GM23338 (cell line): Measurements from ENCODE around the gene FHL2. TPM values are rescaled to one million over a fixed set of nuclear protein-coding genes. Genes with fewer than 3 reads are reported as not detected.

ENCODE experiments used
- ATAC-seq: fragments of 200-7000 bp; cut with Tn5 transposase; 3 replicates; pipeline ENCODE4 v1.9.1; 2020
- DNase-seq: peaks from one replicate; pipeline ENCODE4 v3.0.0-alpha.2; 2015; ENCODE audit warnings: low spot score
- H2AFZ ChIP-seq: fragments of 200-600 bp; sonication (generic); 2 replicates; pipeline ENCODE4 v1.8.0; 2016; ENCODE audit warnings: antibody characterized with exemption, mild to moderate bottlenecking, moderate library complexity
- H3F3A ChIP-seq: fragments of 200-600 bp; sonication (generic); replicated peaks from 2 replicates; pipeline ENCODE4 v1.8.0; 2017; ENCODE audit warnings: antibody characterized with exemption, mixed run types, low read depth
- H3K27ac ChIP-seq: fragments of 200-600 bp; sonication (generic); 2 replicates; pipeline ENCODE4 v1.6.1; 2016; ENCODE audit warnings: low read depth
- H3K27me3 ChIP-seq: fragments of 200-600 bp; sonication (generic); 2 replicates; pipeline ENCODE4 v1.8.0; 2016; ENCODE audit warnings: mild to moderate bottlenecking, mixed run types, moderate library complexity; ENCODE audit not compliant: insufficient read depth
- H3K36me3 ChIP-seq: fragments of 200-600 bp; sonication (generic); 2 replicates; pipeline ENCODE4 v1.8.0; 2016; ENCODE audit warnings: mild to moderate bottlenecking; ENCODE audit not compliant: insufficient read depth
- H3K4me1 ChIP-seq: fragments of 200-600 bp; sonication (generic); 2 replicates; pipeline ENCODE4 v1.8.0; 2016; ENCODE audit warnings: mild to moderate bottlenecking, moderate library complexity; ENCODE audit not compliant: insufficient read depth
- H3K4me2 ChIP-seq: fragments of 200-600 bp; sonication (generic); 2 replicates; pipeline ENCODE4 v1.7.1; 2017; ENCODE audit warnings: mixed run types
- H3K4me3 ChIP-seq: fragments of 200-600 bp; sonication (generic); 2 replicates; pipeline ENCODE4 v1.6.1; 2016; ENCODE audit warnings: mixed run types
- H3K79me2 ChIP-seq: fragments of 200-600 bp; sonication (generic); replicated peaks from 2 replicates; pipeline ENCODE4 v1.8.0; 2017; ENCODE audit warnings: mild to moderate bottlenecking; ENCODE audit not compliant: insufficient read depth
- H3K9me2 ChIP-seq: fragments of 200-600 bp; sonication (generic); 2 replicates; pipeline ENCODE4 v1.8.0; 2017; ENCODE audit not compliant: insufficient read depth
- H4K20me1 ChIP-seq: fragments of 200-600 bp; sonication (generic); replicated peaks from 2 replicates; pipeline ENCODE4 v1.8.0; 2017; ENCODE audit warnings: mild to moderate bottlenecking; ENCODE audit not compliant: insufficient read depth
- H3K27ac Mint-ChIP-seq: 2 replicates; pipeline ENCODE4 v1.8.0; 2020; ENCODE audit warnings: inconsistent platforms, mild to moderate bottlenecking, moderate library complexity, mixed read lengths
- H3K27me3 Mint-ChIP-seq: 3 replicates; pipeline ENCODE4 v1.8.0; 2022; ENCODE audit warnings: low read depth, mild to moderate bottlenecking, moderate library complexity, mixed read lengths, inconsistent platforms; ENCODE audit not compliant: insufficient read depth, poor library complexity
- H3K36me3 Mint-ChIP-seq: 3 replicates; pipeline ENCODE4 v1.8.0; 2021; ENCODE audit warnings: low read depth, mild to moderate bottlenecking, inconsistent platforms, moderate library complexity, mixed read lengths
- H3K4me1 Mint-ChIP-seq: 3 replicates; pipeline ENCODE4 v1.8.0; 2020; ENCODE audit warnings: mild to moderate bottlenecking, inconsistent platforms, mixed read lengths
- H3K4me3 Mint-ChIP-seq: 3 replicates; pipeline ENCODE4 v1.8.0; 2021; ENCODE audit warnings: moderate library complexity, mild to moderate bottlenecking, inconsistent platforms, mixed read lengths
- H3K9me3 Mint-ChIP-seq: 3 replicates; pipeline ENCODE4 v1.8.0; 2020; ENCODE audit warnings: moderate library complexity, mild to moderate bottlenecking, inconsistent platforms, mixed read lengths
- CREB1 ChIP-seq: fragments of 250-450 bp; sonication (Bioruptor Pico); IDR thresholded peaks from 2 replicates; pipeline ENCODE4 v1.5.0; 2020; ENCODE audit warnings: low read depth, mild to moderate bottlenecking, moderate library complexity
- EZH2 ChIP-seq: fragments of 200-600 bp; sonication (generic); IDR thresholded peaks from one replicate; pipeline ENCODE4 v1.8.0; 2017; ENCODE audit warnings: antibody characterized with exemption, mild to moderate bottlenecking, low read depth; ENCODE audit not compliant: unreplicated experiment
- EZH2phosphoT487 ChIP-seq: fragments of 200-600 bp; sonication (generic); IDR thresholded peaks from one replicate; pipeline ENCODE4 v1.8.1; 2018; ENCODE audit warnings: antibody characterized with exemption; ENCODE audit not compliant: unreplicated experiment
- JUNB ChIP-seq: IDR thresholded peaks from one replicate; pipeline ENCODE4 v1.6.1; 2016; ENCODE audit warnings: antibody characterized with exemption; ENCODE audit not compliant: unreplicated experiment
- NANOG ChIP-seq: IDR thresholded peaks from 2 replicates; pipeline ENCODE4 v1.6.1; 2016; ENCODE audit warnings: antibody characterized with exemption, borderline replicate concordance
- POLR2AphosphoS5 ChIP-seq: IDR thresholded peaks from 2 replicates; pipeline ENCODE4 v1.6.1; 2016; ENCODE audit warnings: antibody characterized with exemption, low read depth
- STAT1 ChIP-seq: IDR thresholded peaks from one replicate; pipeline ENCODE4 v1.6.1; 2016; ENCODE audit warnings: antibody characterized with exemption; ENCODE audit not compliant: unreplicated experiment
- ZNF114 ChIP-seq: fragments of 250-450 bp; sonication (Bioruptor Pico); IDR thresholded peaks from 2 replicates; pipeline ENCODE4 v1.5.0; 2020; ENCODE audit warnings: mild to moderate bottlenecking, moderate library complexity
- ZNF331 ChIP-seq: fragments of 250-450 bp; sonication (Bioruptor Pico); IDR thresholded peaks from 2 replicates; pipeline ENCODE4 v1.5.0; 2020; ENCODE audit warnings: low read depth, mild to moderate bottlenecking, moderate library complexity
- polyA plus RNA-seq: library from polyadenylated mRNA; unstranded; fragments of >200 nt; fragmentation: Nextera tagmentation; extraction: Ambion mirVana; gene quantifications from 2 replicates; pipeline ENCODE4 v1.2.1, GENCODE V29; 2016
- total RNA-seq: library from RNA; depleted of rRNA; stranded (reverse); fragments of >200 nt; shearing (Covaris generic); gene quantifications from 2 replicates; pipeline ENCODE4 v1.2.3, GENCODE V29; 2014
- TF ChIP-seq, protein P1 (sequence below): IDR thresholded peaks from one replicate; pipeline ENCODE4 v1.6.1; 2018; ENCODE audit warnings: antibody characterized with exemption; ENCODE audit not compliant: unreplicated experiment
- TF ChIP-seq, protein P2 (sequence below): fragments of 250-450 bp; sonication (Bioruptor Pico); IDR thresholded peaks from 2 replicates; pipeline ENCODE4 v1.5.0; 2020; ENCODE audit warnings: mild to moderate bottlenecking, moderate library complexity
- TF ChIP-seq, protein P3 (sequence below): IDR thresholded peaks from 2 replicates; pipeline ENCODE4 v1.6.1; 2016; ENCODE audit warnings: antibody characterized with exemption
- TF ChIP-seq, protein P4 (sequence below), 2 experiments: fragments of 200-600 bp in 1 of 2; sonication (generic) in 1 of 2; conservative IDR thresholded peaks; 2 replicates each; pipeline versions ENCODE4 v1.5.1 to v1.6.1; 2016 to 2017; ENCODE audit warnings: antibody characterized with exemption in 2 of 2, low read depth in 2 of 2, mild to moderate bottlenecking in 2 of 2, moderate library complexity in 1 of 2

FHL2 gene
- total and polyA plus RNA-seq, 2 experiments from 2014 or later: 29.0 to 30.9 TPM

DNA sequence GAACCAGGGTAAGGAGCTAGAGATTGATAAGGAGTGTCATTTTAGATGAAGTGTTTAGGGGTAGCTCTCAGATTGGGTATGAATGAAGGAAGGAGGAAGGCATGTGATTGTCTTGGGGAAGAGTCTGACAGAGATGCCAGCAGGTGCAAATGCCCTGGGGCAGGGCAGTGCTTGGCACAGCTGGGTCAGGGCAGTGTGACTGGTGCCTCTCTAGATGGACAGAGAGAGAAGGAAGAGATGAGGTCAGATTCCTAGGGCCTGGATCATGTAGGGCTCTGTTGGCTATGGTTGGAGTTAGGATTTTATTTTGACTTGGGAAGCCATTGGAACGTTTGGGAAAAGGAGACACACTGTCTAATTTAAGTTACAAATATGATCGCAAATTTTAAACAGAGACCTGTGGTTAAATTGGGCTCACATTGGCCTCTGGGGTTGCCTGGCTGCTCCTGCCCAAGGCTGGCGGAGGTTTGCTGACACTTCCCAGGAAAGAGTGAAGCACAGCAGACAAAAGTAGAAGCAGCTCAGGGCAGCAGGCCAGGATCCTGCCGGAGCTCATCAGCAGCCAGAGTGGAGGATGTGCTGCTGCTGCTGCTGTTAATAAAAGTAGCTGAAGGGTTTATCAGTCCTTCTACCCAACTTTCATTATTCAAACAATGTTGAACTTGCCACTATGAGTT, 32.7 kb upstream of the FHL2 start:
- H3K27ac Mint-ChIP-seq: no peak overlapping the region
- no peaks in the 10 kb centered on the region for H3K36me3 ChIP-seq
- no peak overlapping the region for H3K4me3 ChIP-seq
- no peak overlapping the region for H3K4me3 Mint-ChIP-seq
- 0 out of 3 replicates have a peak, but pooled peaks cover 4% of the 10 kb centered on the region for H3K36me3 Mint-ChIP-seq
- peaks cover 21% of the 10 kb centered on the region for H3K4me1 Mint-ChIP-seq
- H3F3A ChIP-seq: no peaks in the 10 kb centered on the region
- peaks cover 6% of the 10 kb centered on the region for H3K27me3 Mint-ChIP-seq
- no peak overlapping the region for H3K4me2 ChIP-seq
- H2AFZ ChIP-seq: peak overlapping the region; percentile 32; the same call in 1 of the 2 replicates
- H3K4me1 ChIP-seq: peaks cover 17% of the 10 kb centered on the region
- DNase-seq (no peak), ATAC-seq (no peak)
- H3K27ac ChIP-seq: no peak overlapping the region
- no peaks in the 10 kb centered on the region for H3K79me2 ChIP-seq
- no peaks in the 10 kb centered on the region for H3K27me3 ChIP-seq
- TF ChIP-seq ZNF114 (CRISPR knock-in tag) (no peak), ZNF331 (CRISPR knock-in tag) (no peak), EZH2phosphoT487 (no peak), POLR2AphosphoS5 (no peak), NANOG (no peak), JUNB (no peak), CREB1 (CRISPR knock-in tag) (no peak), STAT1 (no peak), EZH2 (no peak)
- TF ChIP-seq, protein P1, sequence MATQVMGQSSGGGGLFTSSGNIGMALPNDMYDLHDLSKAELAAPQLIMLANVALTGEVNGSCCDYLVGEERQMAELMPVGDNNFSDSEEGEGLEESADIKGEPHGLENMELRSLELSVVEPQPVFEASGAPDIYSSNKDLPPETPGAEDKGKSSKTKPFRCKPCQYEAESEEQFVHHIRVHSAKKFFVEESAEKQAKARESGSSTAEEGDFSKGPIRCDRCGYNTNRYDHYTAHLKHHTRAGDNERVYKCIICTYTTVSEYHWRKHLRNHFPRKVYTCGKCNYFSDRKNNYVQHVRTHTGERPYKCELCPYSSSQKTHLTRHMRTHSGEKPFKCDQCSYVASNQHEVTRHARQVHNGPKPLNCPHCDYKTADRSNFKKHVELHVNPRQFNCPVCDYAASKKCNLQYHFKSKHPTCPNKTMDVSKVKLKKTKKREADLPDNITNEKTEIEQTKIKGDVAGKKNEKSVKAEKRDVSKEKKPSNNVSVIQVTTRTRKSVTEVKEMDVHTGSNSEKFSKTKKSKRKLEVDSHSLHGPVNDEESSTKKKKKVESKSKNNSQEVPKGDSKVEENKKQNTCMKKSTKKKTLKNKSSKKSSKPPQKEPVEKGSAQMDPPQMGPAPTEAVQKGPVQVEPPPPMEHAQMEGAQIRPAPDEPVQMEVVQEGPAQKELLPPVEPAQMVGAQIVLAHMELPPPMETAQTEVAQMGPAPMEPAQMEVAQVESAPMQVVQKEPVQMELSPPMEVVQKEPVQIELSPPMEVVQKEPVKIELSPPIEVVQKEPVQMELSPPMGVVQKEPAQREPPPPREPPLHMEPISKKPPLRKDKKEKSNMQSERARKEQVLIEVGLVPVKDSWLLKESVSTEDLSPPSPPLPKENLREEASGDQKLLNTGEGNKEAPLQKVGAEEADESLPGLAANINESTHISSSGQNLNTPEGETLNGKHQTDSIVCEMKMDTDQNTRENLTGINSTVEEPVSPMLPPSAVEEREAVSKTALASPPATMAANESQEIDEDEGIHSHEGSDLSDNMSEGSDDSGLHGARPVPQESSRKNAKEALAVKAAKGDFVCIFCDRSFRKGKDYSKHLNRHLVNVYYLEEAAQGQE: no peak
- TF ChIP-seq, protein P2, sequence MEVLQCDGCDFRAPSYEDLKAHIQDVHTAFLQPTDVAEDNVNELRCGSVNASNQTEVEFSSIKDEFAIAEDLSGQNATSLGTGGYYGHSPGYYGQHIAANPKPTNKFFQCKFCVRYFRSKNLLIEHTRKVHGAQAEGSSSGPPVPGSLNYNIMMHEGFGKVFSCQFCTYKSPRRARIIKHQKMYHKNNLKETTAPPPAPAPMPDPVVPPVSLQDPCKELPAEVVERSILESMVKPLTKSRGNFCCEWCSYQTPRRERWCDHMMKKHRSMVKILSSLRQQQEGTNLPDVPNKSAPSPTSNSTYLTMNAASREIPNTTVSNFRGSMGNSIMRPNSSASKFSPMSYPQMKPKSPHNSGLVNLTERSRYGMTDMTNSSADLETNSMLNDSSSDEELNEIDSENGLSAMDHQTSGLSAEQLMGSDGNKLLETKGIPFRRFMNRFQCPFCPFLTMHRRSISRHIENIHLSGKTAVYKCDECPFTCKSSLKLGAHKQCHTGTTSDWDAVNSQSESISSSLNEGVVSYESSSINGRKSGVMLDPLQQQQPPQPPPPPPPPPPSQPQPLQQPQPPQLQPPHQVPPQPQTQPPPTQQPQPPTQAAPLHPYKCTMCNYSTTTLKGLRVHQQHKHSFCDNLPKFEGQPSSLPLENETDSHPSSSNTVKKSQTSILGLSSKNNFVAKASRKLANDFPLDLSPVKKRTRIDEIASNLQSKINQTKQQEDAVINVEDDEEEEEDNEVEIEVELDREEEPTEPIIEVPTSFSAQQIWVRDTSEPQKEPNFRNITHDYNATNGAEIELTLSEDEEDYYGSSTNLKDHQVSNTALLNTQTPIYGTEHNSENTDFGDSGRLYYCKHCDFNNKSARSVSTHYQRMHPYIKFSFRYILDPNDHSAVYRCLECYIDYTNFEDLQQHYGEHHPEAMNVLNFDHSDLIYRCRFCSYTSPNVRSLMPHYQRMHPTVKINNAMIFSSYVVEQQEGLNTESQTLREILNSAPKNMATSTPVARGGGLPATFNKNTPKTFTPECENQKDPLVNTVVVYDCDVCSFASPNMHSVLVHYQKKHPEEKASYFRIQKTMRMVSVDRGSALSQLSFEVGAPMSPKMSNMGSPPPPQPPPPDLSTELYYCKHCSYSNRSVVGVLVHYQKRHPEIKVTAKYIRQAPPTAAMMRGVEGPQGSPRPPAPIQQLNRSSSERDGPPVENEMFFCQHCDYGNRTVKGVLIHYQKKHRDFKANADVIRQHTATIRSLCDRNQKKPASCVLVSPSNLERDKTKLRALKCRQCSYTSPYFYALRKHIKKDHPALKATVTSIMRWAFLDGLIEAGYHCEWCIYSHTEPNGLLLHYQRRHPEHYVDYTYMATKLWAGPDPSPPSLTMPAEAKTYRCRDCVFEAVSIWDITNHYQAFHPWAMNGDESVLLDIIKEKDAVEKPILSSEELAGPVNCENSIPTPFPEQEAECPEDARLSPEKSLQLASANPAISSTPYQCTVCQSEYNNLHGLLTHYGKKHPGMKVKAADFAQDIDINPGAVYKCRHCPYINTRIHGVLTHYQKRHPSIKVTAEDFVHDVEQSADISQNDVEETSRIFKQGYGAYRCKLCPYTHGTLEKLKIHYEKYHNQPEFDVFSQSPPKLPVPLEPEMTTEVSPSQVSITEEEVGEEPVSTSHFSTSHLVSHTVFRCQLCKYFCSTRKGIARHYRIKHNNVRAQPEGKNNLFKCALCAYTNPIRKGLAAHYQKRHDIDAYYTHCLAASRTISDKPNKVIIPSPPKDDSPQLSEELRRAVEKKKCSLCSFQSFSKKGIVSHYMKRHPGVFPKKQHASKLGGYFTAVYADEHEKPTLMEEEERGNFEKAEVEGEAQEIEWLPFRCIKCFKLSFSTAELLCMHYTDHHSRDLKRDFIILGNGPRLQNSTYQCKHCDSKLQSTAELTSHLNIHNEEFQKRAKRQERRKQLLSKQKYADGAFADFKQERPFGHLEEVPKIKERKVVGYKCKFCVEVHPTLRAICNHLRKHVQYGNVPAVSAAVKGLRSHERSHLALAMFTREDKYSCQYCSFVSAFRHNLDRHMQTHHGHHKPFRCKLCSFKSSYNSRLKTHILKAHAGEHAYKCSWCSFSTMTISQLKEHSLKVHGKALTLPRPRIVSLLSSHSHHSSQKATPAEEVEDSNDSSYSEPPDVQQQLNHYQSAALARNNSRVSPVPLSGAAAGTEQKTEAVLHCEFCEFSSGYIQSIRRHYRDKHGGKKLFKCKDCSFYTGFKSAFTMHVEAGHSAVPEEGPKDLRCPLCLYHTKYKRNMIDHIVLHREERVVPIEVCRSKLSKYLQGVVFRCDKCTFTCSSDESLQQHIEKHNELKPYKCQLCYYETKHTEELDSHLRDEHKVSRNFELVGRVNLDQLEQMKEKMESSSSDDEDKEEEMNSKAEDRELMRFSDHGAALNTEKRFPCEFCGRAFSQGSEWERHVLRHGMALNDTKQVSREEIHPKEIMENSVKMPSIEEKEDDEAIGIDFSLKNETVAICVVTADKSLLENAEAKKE: no peak
- TF ChIP-seq, protein P3, sequence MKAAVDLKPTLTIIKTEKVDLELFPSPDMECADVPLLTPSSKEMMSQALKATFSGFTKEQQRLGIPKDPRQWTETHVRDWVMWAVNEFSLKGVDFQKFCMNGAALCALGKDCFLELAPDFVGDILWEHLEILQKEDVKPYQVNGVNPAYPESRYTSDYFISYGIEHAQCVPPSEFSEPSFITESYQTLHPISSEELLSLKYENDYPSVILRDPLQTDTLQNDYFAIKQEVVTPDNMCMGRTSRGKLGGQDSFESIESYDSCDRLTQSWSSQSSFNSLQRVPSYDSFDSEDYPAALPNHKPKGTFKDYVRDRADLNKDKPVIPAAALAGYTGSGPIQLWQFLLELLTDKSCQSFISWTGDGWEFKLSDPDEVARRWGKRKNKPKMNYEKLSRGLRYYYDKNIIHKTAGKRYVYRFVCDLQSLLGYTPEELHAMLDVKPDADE: no peak
- TF ChIP-seq, protein P4, sequence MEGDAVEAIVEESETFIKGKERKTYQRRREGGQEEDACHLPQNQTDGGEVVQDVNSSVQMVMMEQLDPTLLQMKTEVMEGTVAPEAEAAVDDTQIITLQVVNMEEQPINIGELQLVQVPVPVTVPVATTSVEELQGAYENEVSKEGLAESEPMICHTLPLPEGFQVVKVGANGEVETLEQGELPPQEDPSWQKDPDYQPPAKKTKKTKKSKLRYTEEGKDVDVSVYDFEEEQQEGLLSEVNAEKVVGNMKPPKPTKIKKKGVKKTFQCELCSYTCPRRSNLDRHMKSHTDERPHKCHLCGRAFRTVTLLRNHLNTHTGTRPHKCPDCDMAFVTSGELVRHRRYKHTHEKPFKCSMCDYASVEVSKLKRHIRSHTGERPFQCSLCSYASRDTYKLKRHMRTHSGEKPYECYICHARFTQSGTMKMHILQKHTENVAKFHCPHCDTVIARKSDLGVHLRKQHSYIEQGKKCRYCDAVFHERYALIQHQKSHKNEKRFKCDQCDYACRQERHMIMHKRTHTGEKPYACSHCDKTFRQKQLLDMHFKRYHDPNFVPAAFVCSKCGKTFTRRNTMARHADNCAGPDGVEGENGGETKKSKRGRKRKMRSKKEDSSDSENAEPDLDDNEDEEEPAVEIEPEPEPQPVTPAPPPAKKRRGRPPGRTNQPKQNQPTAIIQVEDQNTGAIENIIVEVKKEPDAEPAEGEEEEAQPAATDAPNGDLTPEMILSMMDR (conservative IDR thresholded peaks at IDR 0.05; ENCODE audit: low read depth in 2 of 2): no peak
- H4K20me1 ChIP-seq: no peaks in the 10 kb centered on the region
- H3K9me2 ChIP-seq: 0 out of 2 replicates have a peak, but pooled peaks cover 4% of the 10 kb centered on the region
- H3K9me3 Mint-ChIP-seq: no peaks in the 10 kb centered on the region; the same call in 2 of the 3 replicates
